ENCODE measurements around the gene ZBTB43. TPM values are rescaled to one million over a fixed set of nuclear protein-coding genes. Genes with fewer than 3 reads are reported as not detected.

The ZBTB43 gene
- total RNA-seq, 1 experiment from 2014 or later: 15.4 TPM

- Histone ChIP-seq H3K36me3 (ENCODE audit: control insufficient read depth in 1 of 2, insufficient read depth in 2 of 2, low read length in 2 of 2) (peaks cover 4 to 20% of the 10 kb centered on the region in 2 experiments; a peak in 2 of 4 replicates), H3K9me3 (ENCODE audit: control insufficient read depth in 1 of 2, insufficient read depth in 1 of 2, low read depth in 1 of 2, low read length in 2 of 2) (no peaks in the 10 kb centered on the region), H3K9ac (ENCODE audit: low read length) (no peak overlapping the region), H3K79me2 (ENCODE audit: insufficient read depth, low read length) (no peaks in the 10 kb centered on the region; the same call in 1 of the 2 replicates), H4K20me1 (ENCODE audit: insufficient read depth) (no peaks in the 10 kb centered on the region), H3K4me2 (ENCODE audit: low read length) (no peak overlapping the region), H3K4me3 (replicated peaks in 1 of 2; ENCODE audit: low read depth in 1 of 2, low read length in 2 of 2) (no peak overlapping the region), H3K4me1 (ENCODE audit: control insufficient read depth in 1 of 2, insufficient read depth in 2 of 2, low read length in 2 of 2) (no peaks in the 10 kb centered on the region), H3K27ac (ENCODE audit: low read depth, low read length) (no peak overlapping the region), H2AFZ (ENCODE audit: low read depth, low read length, poor library complexity, severe bottlenecking) (no peak overlapping the region), H3K9me2 (ENCODE audit: insufficient read depth) (no peaks in the 10 kb centered on the region), H3K27me3 (ENCODE audit: insufficient read depth, low read length) (no peaks in the 10 kb centered on the region)
- intact Hi-C loops (cut with micrococcal nuclease): no loop called here
- CTCF ChIA-PET: no interaction called here
- DNase-seq (ENCODE audit: low read depth, low spot score) (no peak), ATAC-seq (no peak)
- TF ChIP-seq MAX (IDR thresholded peaks at IDR 0.05): no peak
- no peak for TF ChIP-seq SIN3A (IDR thresholded peaks at IDR 0.05; ENCODE audit: low read depth)
- no peak for TF ChIP-seq POLR2AphosphoS5 (IDR thresholded peaks at IDR 0.05; ENCODE audit: low read depth, low read length)
- no peak for TF ChIP-seq CBX3 (IDR thresholded peaks at IDR 0.05; ENCODE audit: low read depth)
- TF ChIP-seq JUND (IDR thresholded peaks at IDR 0.05): no peak
- TF ChIP-seq, protein P1, sequence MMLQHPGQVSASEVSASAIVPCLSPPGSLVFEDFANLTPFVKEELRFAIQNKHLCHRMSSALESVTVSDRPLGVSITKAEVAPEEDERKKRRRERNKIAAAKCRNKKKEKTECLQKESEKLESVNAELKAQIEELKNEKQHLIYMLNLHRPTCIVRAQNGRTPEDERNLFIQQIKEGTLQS (IDR thresholded peaks at IDR 0.05): no peak
- TF ChIP-seq FOSL1 (IDR thresholded peaks at IDR 0.05; ENCODE audit: low read depth): no peak
- no peak for TF ChIP-seq ELF1 (IDR thresholded peaks at IDR 0.05; ENCODE audit: borderline replicate concordance, low read depth)
- TF ChIP-seq ZFX (IDR thresholded peaks at IDR 0.05): no peak
- TF ChIP-seq, protein P2, sequence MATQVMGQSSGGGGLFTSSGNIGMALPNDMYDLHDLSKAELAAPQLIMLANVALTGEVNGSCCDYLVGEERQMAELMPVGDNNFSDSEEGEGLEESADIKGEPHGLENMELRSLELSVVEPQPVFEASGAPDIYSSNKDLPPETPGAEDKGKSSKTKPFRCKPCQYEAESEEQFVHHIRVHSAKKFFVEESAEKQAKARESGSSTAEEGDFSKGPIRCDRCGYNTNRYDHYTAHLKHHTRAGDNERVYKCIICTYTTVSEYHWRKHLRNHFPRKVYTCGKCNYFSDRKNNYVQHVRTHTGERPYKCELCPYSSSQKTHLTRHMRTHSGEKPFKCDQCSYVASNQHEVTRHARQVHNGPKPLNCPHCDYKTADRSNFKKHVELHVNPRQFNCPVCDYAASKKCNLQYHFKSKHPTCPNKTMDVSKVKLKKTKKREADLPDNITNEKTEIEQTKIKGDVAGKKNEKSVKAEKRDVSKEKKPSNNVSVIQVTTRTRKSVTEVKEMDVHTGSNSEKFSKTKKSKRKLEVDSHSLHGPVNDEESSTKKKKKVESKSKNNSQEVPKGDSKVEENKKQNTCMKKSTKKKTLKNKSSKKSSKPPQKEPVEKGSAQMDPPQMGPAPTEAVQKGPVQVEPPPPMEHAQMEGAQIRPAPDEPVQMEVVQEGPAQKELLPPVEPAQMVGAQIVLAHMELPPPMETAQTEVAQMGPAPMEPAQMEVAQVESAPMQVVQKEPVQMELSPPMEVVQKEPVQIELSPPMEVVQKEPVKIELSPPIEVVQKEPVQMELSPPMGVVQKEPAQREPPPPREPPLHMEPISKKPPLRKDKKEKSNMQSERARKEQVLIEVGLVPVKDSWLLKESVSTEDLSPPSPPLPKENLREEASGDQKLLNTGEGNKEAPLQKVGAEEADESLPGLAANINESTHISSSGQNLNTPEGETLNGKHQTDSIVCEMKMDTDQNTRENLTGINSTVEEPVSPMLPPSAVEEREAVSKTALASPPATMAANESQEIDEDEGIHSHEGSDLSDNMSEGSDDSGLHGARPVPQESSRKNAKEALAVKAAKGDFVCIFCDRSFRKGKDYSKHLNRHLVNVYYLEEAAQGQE (IDR thresholded peaks at IDR 0.05; ENCODE audit: low read depth): no peak
- TF ChIP-seq SP1 (IDR thresholded peaks at IDR 0.05; ENCODE audit: low read depth): no peak
- TF ChIP-seq, protein P3, sequence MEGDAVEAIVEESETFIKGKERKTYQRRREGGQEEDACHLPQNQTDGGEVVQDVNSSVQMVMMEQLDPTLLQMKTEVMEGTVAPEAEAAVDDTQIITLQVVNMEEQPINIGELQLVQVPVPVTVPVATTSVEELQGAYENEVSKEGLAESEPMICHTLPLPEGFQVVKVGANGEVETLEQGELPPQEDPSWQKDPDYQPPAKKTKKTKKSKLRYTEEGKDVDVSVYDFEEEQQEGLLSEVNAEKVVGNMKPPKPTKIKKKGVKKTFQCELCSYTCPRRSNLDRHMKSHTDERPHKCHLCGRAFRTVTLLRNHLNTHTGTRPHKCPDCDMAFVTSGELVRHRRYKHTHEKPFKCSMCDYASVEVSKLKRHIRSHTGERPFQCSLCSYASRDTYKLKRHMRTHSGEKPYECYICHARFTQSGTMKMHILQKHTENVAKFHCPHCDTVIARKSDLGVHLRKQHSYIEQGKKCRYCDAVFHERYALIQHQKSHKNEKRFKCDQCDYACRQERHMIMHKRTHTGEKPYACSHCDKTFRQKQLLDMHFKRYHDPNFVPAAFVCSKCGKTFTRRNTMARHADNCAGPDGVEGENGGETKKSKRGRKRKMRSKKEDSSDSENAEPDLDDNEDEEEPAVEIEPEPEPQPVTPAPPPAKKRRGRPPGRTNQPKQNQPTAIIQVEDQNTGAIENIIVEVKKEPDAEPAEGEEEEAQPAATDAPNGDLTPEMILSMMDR (IDR thresholded peaks at IDR 0.05 in 2 of 3, conservative IDR thresholded peaks at IDR 0.05 in 1 of 3; ENCODE audit: borderline replicate concordance in 1 of 3, insufficient read depth in 1 of 3, low read depth in 2 of 3, low read length in 2 of 3): no peak
- TF ChIP-seq YY1 (IDR thresholded peaks at IDR 0.05; ENCODE audit: extremely low read depth, insufficient replicate concordance, low read depth, low read length): no peak
- TF ChIP-seq POLR2A (IDR thresholded peaks at IDR 0.05; ENCODE audit: borderline replicate concordance, extremely low read depth, insufficient read depth, insufficient read length): no peak
- no peak for TF ChIP-seq RAD21 (IDR thresholded peaks at IDR 0.05; ENCODE audit: low read depth)
- no peak for TF ChIP-seq CEBPB (IDR thresholded peaks at IDR 0.05; ENCODE audit: low read depth)
- POLR2A ChIA-PET: no interaction called here
- no TSS peak for BruUV-seq (replicated peaks)
- RAD21 ChIA-PET (ENCODE audit: low non-redundant PET in 1 of 2, low total read pairs in 2 of 2, uncharacterized antibody in 2 of 2, unreplicated experiment in 2 of 2): no interaction called here
Observed at GRCh38 chr9:126836216-126836615, 31.4 kb downstream of the ZBTB43 start.

Data from HCT116 (cell line).